ENCODE results near the gene SLC16A13.

- TF ChIP-seq, protein P1, sequence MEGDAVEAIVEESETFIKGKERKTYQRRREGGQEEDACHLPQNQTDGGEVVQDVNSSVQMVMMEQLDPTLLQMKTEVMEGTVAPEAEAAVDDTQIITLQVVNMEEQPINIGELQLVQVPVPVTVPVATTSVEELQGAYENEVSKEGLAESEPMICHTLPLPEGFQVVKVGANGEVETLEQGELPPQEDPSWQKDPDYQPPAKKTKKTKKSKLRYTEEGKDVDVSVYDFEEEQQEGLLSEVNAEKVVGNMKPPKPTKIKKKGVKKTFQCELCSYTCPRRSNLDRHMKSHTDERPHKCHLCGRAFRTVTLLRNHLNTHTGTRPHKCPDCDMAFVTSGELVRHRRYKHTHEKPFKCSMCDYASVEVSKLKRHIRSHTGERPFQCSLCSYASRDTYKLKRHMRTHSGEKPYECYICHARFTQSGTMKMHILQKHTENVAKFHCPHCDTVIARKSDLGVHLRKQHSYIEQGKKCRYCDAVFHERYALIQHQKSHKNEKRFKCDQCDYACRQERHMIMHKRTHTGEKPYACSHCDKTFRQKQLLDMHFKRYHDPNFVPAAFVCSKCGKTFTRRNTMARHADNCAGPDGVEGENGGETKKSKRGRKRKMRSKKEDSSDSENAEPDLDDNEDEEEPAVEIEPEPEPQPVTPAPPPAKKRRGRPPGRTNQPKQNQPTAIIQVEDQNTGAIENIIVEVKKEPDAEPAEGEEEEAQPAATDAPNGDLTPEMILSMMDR (conservative IDR thresholded peaks at IDR 0.05), result peak; percentile 1; the same call in 1 of the 2 replicates
- no peak for TF ChIP-seq EZH2 (IDR thresholded peaks at IDR 0.05; ENCODE audit: low read depth)
These were observed 20.5 kb upstream of the SLC16A13 start for GRCh38 chr17:7014995-7015958.

All from PC-9 (cell line).